Measurements from ENCODE around the gene ARNT2. TPM values are rescaled to one million over a fixed set of nuclear protein-coding genes. Genes with fewer than 3 reads are reported as not detected.

The ARNT2 gene
- total and polyA plus RNA-seq, 10 of the 15 experiments (the other 5 are each of a cell fraction or from before 2014, with no cell fraction given): 0.07 to 0.49 (median 0.09) TPM; not detected in 6

DNA sequence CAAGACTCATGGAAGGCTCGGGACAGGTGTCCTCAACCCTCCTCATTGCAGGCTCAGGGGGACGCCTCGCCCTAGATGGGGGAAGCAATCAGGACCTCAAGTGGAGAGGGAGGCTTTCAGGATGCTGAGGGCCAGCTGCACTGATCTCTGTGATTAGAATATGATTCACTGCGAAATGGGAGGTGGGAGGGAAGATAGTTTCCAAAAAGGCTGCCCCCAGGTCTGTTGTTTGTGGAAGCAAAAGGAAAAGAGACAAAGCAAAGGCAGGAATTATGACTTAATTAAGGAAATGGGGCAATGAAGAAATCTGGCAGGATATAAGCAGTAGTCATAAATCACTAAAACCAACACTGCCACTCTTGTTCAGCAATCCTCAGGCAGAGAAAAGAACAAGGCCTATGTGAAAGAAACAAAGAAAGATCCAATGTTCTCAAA, 205.3 kb downstream of the ARNT2 start:
- ATAC-seq: no peak
- ChIA-PET RAD21 (ENCODE audit: unreplicated experiment) (no interaction called here), CTCF (interaction anchor here (0.7 kb wide), 1 partner anchor 1939 kb away, joined by 4 read pairs; no protein-coding TSS in a partner anchor), SMC1A (ENCODE audit: uncharacterized antibody, unreplicated experiment) (no interaction called here), POLR2A (no interaction called here)
- no peaks in the 10 kb centered on the region for H4K20me1 ChIP-seq (ENCODE audit: control insufficient read depth, insufficient read depth)
- intact Hi-C loops (cut with micrococcal nuclease; ENCODE audit: unreplicated experiment) (no loop called here), in situ Hi-C loops (cut with MboI) (no loop called here)
- no peak for FAIRE-seq
- H3K4me1 ChIP-seq (ENCODE audit: control insufficient read depth, insufficient read depth, low read length): no peaks in the 10 kb centered on the region
- TF ChIP-seq ZZZ3 (IDR thresholded peaks at IDR 0.05; ENCODE audit: control insufficient read depth, insufficient read length, low read depth) (no peak), ZBED1 (IDR thresholded peaks at IDR 0.05; ENCODE audit: borderline replicate concordance) (no peak), ETV6 (conservative IDR thresholded peaks at IDR 0.05 in 1 of 2, IDR thresholded peaks at IDR 0.05 in 1 of 2; ENCODE audit: borderline replicate concordance in 1 of 2, low read depth in 1 of 2) (no peak), NR2C1 (IDR thresholded peaks at IDR 0.05) (no peak), KAT2A (conservative IDR thresholded peaks at IDR 0.05; ENCODE audit: control insufficient read depth, low read depth, low read length) (no peak)
- TF ChIP-seq, protein P1, sequence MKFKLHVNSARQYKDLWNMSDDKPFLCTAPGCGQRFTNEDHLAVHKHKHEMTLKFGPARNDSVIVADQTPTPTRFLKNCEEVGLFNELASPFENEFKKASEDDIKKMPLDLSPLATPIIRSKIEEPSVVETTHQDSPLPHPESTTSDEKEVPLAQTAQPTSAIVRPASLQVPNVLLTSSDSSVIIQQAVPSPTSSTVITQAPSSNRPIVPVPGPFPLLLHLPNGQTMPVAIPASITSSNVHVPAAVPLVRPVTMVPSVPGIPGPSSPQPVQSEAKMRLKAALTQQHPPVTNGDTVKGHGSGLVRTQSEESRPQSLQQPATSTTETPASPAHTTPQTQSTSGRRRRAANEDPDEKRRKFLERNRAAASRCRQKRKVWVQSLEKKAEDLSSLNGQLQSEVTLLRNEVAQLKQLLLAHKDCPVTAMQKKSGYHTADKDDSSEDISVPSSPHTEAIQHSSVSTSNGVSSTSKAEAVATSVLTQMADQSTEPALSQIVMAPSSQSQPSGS (IDR thresholded peaks at IDR 0.05; ENCODE audit: low read length): no peak
- TF ChIP-seq, protein P2, sequence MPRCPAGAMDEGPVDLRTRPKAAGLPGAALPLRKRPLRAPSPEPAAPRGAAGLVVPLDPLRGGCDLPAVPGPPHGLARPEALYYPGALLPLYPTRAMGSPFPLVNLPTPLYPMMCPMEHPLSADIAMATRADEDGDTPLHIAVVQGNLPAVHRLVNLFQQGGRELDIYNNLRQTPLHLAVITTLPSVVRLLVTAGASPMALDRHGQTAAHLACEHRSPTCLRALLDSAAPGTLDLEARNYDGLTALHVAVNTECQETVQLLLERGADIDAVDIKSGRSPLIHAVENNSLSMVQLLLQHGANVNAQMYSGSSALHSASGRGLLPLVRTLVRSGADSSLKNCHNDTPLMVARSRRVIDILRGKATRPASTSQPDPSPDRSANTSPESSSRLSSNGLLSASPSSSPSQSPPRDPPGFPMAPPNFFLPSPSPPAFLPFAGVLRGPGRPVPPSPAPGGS (IDR thresholded peaks at IDR 0.05; ENCODE audit: borderline replicate concordance, insufficient read depth, low read depth, low read length, poor library complexity, severe bottlenecking): no peak
- peaks cover 0 to 4% of the 10 kb centered on the region in 2 experiments; a peak in 2 of 4 replicates for H3K27me3 ChIP-seq (replicated peaks in 1 of 2; ENCODE audit: control insufficient read depth in 2 of 2, insufficient read depth in 2 of 2, low read length in 1 of 2)
- no peak overlapping the region for H2AFZ ChIP-seq (ENCODE audit: control insufficient read depth, low read depth, low read length)
- H3K4me2 ChIP-seq (ENCODE audit: control insufficient read depth, insufficient read depth): no peak overlapping the region
- H3K27ac ChIP-seq (ENCODE audit: control insufficient read depth, insufficient read depth): no peak overlapping the region
- no peaks in the 10 kb centered on the region for H3K36me3 ChIP-seq (ENCODE audit: control insufficient read depth in 2 of 2, insufficient read depth in 2 of 2, low read length in 1 of 2)
- H3K9ac ChIP-seq (ENCODE audit: control insufficient read depth, insufficient read depth, low read length): no peak overlapping the region
- no peak overlapping the region for H3K4me3 ChIP-seq
- no peak for DNase-seq (ENCODE audit: low read depth, low spot score)
- BruUV-seq (replicated peaks): no TSS peak
- WGBS (ENCODE audit: insufficient coverage, insufficient replicate concordance, low lambda C conversion rate, missing lambda C conversion rate): 2% methylated on average over 4 of the region's 4 CpGs
- no peaks in the 10 kb centered on the region for H3K79me2 ChIP-seq (ENCODE audit: control insufficient read depth, insufficient read depth, low read length)
- H3K9me3 ChIP-seq (replicated peaks; ENCODE audit: control insufficient read depth, insufficient read depth, low read length): no peaks in the 10 kb centered on the region

All from GM12878 (cell line).